Effector memory CD4-positive, alpha-beta T cell (primary cell): ENCODE measurements around the gene LUC7L.
"Not testable (repeated sequence)": the region's sequence is repeated elsewhere in the genome, so short reads cannot be mapped to it uniquely, and the experiment has no call there.

ENCODE experiments used
- DNase-seq, 3 donors: peaks; one replicate each; pipeline ENCODE4 v3.0.0-alpha.2; 2020
- H3K27ac ChIP-seq: 2 replicates; pipeline ENCODE4 v1.7.0; 2013; ENCODE audit warnings: mild to moderate bottlenecking, low read length, moderate library complexity; ENCODE audit not compliant: insufficient read depth, poor library complexity, severe bottlenecking
- H3K27me3 ChIP-seq: replicated peaks from 2 replicates; pipeline ENCODE4 v1.7.0; 2013; ENCODE audit warnings: mild to moderate bottlenecking, low read length; ENCODE audit not compliant: insufficient read depth, control insufficient read depth, poor library complexity, severe bottlenecking
- H3K36me3 ChIP-seq: 2 replicates; pipeline ENCODE4 v1.7.0; 2013; ENCODE audit warnings: mild to moderate bottlenecking, low read length, moderate library complexity; ENCODE audit not compliant: control insufficient read depth, insufficient read depth
- H3K4me1 ChIP-seq: 2 replicates; pipeline ENCODE4 v1.7.0; 2013; ENCODE audit warnings: low read length, mild to moderate bottlenecking; ENCODE audit not compliant: control insufficient read depth, insufficient read depth, poor library complexity, severe bottlenecking
- H3K4me3 ChIP-seq: 2 replicates; pipeline ENCODE4 v1.7.0; 2013; ENCODE audit warnings: low read length, low read depth, mild to moderate bottlenecking; ENCODE audit not compliant: insufficient read depth, poor library complexity, severe bottlenecking
- H3K9me3 ChIP-seq: 2 replicates; pipeline ENCODE4 v1.7.0; 2013; ENCODE audit warnings: mild to moderate bottlenecking, low read length, moderate library complexity; ENCODE audit not compliant: control insufficient read depth

The LUC7L gene

GRCh38 chr16:167122-167690 lies 62.0 kb downstream of the LUC7L start:
- Histone ChIP-seq H3K4me3 (no peak overlapping the region), H3K27me3 (peaks cover 31% of the 10 kb centered on the region), H3K9me3 (no peaks in the 10 kb centered on the region), H3K36me3 (no peaks in the 10 kb centered on the region), H3K4me1 (peaks cover 18% of the 10 kb centered on the region), H3K27ac (no peak overlapping the region)
- no peak for DNase-seq

- Histone ChIP-seq H3K27me3 (peaks cover 31% of the 10 kb centered on the region), H3K4me3 (peak overlapping the region; percentile 12)
- no peak for DNase-seq
Measured at GRCh38 chr16:166375-167121, 62.7 kb downstream of the LUC7L start.

GRCh38 chr16:165539-166374 lies 63.5 kb downstream of the LUC7L start, which contains the start of gene HBM:
HBM (plus strand) TSS chr16:165978; CDS start chr16:165998, 20 bp downstream.
- no peaks in the 10 kb centered on the region for H3K9me3 ChIP-seq
- peaks cover 28% of the 10 kb centered on the region for H3K27me3 ChIP-seq
- no peak within 1 kb of the TSS for H3K27ac ChIP-seq
- peak within 1 kb of the TSS; percentile 23 for H3K4me3 ChIP-seq
- peaks cover 18% of the 10 kb centered on the region for H3K4me1 ChIP-seq
- no peaks in the 10 kb centered on the region for H3K36me3 ChIP-seq
- no peak for DNase-seq

More at GRCh38 chr16:166375-167121, 62.7 kb downstream of the LUC7L start:
- H3K36me3 ChIP-seq, result no peaks in the 10 kb centered on the region
- H3K4me1 ChIP-seq, result peaks cover 18% of the 10 kb centered on the region
- H3K27ac ChIP-seq, result no peak overlapping the region
- no peaks in the 10 kb centered on the region for H3K9me3 ChIP-seq

- H3K27ac ChIP-seq, result no peak overlapping the region
- H3K27me3 ChIP-seq, result peaks cover 27% of the 10 kb centered on the region
- H3K9me3 ChIP-seq, result no peaks in the 10 kb centered on the region
- peak overlapping the region; percentile 23 for H3K4me3 ChIP-seq
- DNase-seq, result no peak
- H3K4me1 ChIP-seq, result peaks cover 18% of the 10 kb centered on the region
- H3K36me3 ChIP-seq, result no peaks in the 10 kb centered on the region
Measured at GRCh38 chr16:164827-165538, 64.3 kb downstream of the LUC7L start.

GRCh38 chr16:164134-164823 lies 65.0 kb downstream of the LUC7L start:
- DNase-seq, H3K27ac ChIP-seq, H3K36me3 ChIP-seq, H3K4me3 ChIP-seq, H3K9me3 ChIP-seq: not testable (repeated sequence)
- H3K4me1 ChIP-seq, result peaks cover 18% of the 10 kb centered on the region
- H3K27me3 ChIP-seq, result peaks cover 27% of the 10 kb centered on the region

- peaks cover 27% of the 10 kb centered on the region for H3K27me3 ChIP-seq
- H3K27ac ChIP-seq, H3K36me3 ChIP-seq, H3K4me3 ChIP-seq, H3K9me3 ChIP-seq, DNase-seq: not testable (repeated sequence)
- H3K4me1 ChIP-seq, result peaks cover 18% of the 10 kb centered on the region
Measured at GRCh38 chr16:163696-164095, 65.6 kb downstream of the LUC7L start.

- not testable (repeated sequence) for H3K27ac ChIP-seq, H3K4me3 ChIP-seq, H3K9me3 ChIP-seq, H3K36me3 ChIP-seq, DNase-seq
- Histone ChIP-seq H3K4me1 (peaks cover 18% of the 10 kb centered on the region), H3K27me3 (peaks cover 27% of the 10 kb centered on the region)
Measured at GRCh38 chr16:163139-163538, 66.1 kb downstream of the LUC7L start.

GRCh38 chr16:162271-162991 lies 66.8 kb downstream of the LUC7L start:
- DNase-seq, result no peak
- H3K4me1 ChIP-seq, result peaks cover 18% of the 10 kb centered on the region
- H3K4me3 ChIP-seq, result no peak overlapping the region
- peaks cover 24% of the 10 kb centered on the region for H3K27me3 ChIP-seq
- no peaks in the 10 kb centered on the region for H3K36me3 ChIP-seq
- no peaks in the 10 kb centered on the region for H3K9me3 ChIP-seq
- no peak overlapping the region for H3K27ac ChIP-seq
